Fibroblast of mammary gland (primary cell): Measurements from ENCODE around the gene ARRDC1.

Experiments
- DNase-seq: peaks from one replicate; pipeline ENCODE4 v3.0.0-alpha.2; 2010; ENCODE audit warnings: low read depth
- H3K4me3 ChIP-seq: 2 replicates; pipeline ENCODE4 v1.5.1; 2011; ENCODE audit warnings: low read depth, mild to moderate bottlenecking, low read length, moderate library complexity; ENCODE audit not compliant: control insufficient read depth
- TF ChIP-seq, protein P1 (sequence below): conservative IDR thresholded peaks from 2 replicates; pipeline ENCODE4 v1.5.1; 2011; ENCODE audit warnings: low read depth, low read length, inconsistent platforms; ENCODE audit not compliant: control insufficient read depth, insufficient read depth

The ARRDC1 gene

DNA sequence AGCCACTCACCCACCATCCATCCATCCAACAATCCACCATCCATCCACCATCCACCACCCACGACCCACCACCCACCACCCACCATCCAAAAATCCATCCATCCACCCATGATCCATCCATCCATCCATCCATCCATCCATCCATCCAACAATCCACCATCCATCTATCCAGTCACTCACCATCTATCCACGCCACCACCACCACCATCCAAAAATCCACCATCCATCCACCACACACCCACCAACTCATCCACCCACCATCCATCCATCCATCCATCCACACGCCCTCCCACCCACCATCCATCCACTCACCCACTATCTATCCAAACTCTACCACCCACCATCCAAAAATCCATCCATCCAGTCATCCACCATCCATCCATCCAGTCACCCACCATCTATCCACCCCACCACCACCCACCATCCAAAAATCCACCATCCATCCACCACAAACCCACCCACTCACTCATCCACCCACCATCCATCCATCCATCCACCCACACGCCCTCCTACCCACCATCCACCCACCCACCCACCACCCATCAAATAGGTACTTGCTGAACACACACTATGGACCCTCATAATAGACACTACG lies 35.8 kb upstream of the ARRDC1 start:
- TF ChIP-seq, protein P1, sequence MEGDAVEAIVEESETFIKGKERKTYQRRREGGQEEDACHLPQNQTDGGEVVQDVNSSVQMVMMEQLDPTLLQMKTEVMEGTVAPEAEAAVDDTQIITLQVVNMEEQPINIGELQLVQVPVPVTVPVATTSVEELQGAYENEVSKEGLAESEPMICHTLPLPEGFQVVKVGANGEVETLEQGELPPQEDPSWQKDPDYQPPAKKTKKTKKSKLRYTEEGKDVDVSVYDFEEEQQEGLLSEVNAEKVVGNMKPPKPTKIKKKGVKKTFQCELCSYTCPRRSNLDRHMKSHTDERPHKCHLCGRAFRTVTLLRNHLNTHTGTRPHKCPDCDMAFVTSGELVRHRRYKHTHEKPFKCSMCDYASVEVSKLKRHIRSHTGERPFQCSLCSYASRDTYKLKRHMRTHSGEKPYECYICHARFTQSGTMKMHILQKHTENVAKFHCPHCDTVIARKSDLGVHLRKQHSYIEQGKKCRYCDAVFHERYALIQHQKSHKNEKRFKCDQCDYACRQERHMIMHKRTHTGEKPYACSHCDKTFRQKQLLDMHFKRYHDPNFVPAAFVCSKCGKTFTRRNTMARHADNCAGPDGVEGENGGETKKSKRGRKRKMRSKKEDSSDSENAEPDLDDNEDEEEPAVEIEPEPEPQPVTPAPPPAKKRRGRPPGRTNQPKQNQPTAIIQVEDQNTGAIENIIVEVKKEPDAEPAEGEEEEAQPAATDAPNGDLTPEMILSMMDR: no peak
- no peak overlapping the region for H3K4me3 ChIP-seq
- no peak for DNase-seq

DNA sequence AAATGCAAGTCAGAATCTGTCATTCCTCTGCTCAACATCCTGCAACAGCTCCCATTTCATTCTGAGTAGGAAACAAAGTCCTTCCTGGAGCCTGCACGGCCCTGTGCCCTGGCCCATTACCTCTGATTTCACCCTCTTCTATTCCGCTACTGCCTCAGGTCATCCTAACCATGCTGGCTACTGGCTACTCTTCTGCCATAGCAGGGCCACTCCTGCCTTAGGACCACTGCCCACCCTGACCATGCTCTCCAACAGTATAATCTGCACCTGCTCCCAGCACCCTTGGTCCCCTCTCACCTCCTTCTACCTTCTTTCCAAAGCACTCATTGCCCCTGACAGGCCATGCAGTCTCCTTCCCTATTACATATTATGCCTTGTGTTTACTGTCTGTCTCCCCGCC lies 34.9 kb upstream of the ARRDC1 start:
- TF ChIP-seq, protein P1: no peak
- no peak overlapping the region for H3K4me3 ChIP-seq
- DNase-seq: no peak

DNA sequence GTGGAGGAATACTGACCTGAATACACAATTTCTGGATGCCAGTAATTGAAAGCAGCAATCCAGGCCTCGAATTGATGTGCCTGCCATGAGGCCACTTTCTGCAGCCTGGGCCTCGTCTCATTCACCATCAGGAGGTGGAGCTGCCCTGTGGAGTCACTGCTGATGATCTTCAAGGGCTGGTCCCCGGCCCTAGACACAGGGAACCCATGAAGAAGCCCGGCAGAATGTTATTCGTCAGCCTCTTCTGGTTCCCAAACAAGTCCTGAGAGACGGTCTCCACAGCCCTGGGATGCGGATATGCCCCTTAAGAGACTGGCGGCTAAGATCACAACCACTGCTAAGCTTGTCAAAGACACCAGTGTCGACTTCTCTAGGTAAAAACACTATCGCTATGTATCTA lies 31.3 kb upstream of the ARRDC1 start:
- no peak overlapping the region for H3K4me3 ChIP-seq
- DNase-seq: no peak
- TF ChIP-seq, protein P1: no peak

DNA sequence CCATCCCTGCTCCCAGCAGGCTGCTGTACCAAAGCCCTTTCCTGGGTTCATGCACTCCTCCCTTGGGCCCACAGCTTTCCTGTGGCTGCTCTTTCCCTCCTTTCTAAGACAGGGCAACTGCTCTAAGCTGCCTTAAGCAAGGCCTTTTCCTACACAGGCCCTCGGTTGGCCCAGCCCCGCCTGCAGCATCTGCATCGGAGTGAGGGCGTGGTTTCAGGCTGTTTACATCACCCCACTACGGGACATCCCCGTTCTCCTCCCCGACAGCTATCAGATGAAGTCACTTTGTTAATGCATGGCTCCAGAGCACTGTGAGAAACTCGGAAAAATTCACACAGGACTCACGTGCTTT lies 30.1 kb upstream of the ARRDC1 start:
- H3K4me3 ChIP-seq: no peak overlapping the region
- peak; percentile 55 for DNase-seq
- TF ChIP-seq, protein P1: no peak

- TF ChIP-seq, protein P1: no peak
- H3K4me3 ChIP-seq: no peak overlapping the region
- DNase-seq: no peak
These were observed 29.6 kb upstream of the ARRDC1 start for GRCh38 chr9:137575716-137576411.

DNA sequence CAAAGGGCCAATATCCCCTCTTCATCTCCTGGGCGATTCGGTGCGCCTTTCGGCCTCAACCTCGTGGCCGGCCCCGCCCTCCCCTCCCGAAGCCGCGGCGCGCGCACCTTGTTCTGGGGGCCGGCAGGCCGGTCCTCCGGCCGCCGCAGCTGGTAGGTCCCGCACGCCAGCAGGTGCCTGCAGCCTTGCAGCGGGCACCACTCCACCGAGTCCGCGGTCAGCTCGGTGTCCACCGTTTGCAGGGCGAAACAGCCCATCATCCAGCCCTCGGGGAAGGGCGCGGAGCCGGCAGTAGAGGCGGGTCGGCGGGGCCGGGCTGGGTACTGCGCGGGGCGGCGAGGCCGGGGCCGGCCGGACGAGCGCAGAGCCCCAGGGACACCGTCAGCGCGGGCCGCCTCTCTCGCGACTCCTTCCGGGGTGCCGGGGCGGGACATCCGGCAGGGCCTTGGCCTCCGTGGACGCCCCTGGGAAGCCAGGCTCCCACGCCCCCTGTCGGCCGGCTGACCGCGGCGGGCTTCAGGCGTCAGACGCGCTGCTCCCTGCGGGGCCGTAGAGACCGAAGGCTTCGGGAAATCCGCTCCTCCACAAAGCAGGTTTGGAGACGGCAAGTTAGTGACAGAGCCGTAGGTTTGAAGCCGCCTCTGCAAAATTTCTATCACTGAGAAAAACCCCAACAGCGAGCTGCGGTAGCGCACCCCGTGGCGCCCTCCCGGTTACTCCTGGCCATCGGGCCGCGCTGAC lies 26.8 kb upstream of the ARRDC1 start, which contains the start of gene DPH7:
Gene DPH7 (minus strand): TSS at position 408 of the 741 bp plus-strand sequence. CDS start 148 bp downstream, at position 260.
- peak; percentile 85 for DNase-seq
- TF ChIP-seq, protein P1: peak; percentile 55

More for the DNA sequence above, 26.8 kb upstream of the ARRDC1 start, which contains the start of gene DPH7:
- H3K4me3 ChIP-seq: peak within 1 kb of the TSS; percentile 72
